Uterus (tissue), 2 donors: ENCODE results near the gene FAN1.

ENCODE experiments used
- POLR2A ChIP-seq, 2 donors: fragments of 450-650 bp; IDR thresholded peaks; one replicate each; pipeline ENCODE4 v1.6.1; 2016; ENCODE audit warnings: antibody characterized with exemption in 2 of 2, mild to moderate bottlenecking in 1 of 2, moderate library complexity in 1 of 2
- TF ChIP-seq, protein P1 (sequence below), 4 experiments: fragments of 200-600 bp in 2 of 4; fragments of 450-650 bp in 2 of 4; sonication (generic) in 2 of 4; IDR thresholded peaks; one replicate each; pipeline ENCODE4 v1.5.1; 2016 to 2019; ENCODE audit warnings: antibody characterized with exemption in 4 of 4, mild to moderate bottlenecking in 2 of 4, moderate library complexity in 1 of 4

DNA sequence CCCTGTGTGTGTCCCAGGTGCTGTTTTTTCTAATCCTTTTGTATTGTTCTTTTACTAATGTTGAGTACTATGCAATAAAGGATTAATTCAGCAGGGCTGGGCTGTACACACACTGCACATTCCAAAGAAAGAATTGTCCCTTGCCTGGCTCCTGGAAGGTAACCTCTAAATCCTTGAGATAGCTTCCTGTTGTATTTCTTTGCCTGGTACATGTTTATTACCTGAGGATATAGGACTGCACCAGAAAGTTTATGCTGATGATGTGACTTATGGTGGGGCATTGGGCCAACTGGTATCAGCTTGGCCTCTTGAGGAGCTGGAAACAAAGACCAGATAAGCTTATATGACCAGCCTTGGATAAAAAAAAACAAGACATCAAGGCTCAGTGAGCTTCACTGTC is 26.6 kb upstream of the FAN1 start:
- TF ChIP-seq, protein P1, sequence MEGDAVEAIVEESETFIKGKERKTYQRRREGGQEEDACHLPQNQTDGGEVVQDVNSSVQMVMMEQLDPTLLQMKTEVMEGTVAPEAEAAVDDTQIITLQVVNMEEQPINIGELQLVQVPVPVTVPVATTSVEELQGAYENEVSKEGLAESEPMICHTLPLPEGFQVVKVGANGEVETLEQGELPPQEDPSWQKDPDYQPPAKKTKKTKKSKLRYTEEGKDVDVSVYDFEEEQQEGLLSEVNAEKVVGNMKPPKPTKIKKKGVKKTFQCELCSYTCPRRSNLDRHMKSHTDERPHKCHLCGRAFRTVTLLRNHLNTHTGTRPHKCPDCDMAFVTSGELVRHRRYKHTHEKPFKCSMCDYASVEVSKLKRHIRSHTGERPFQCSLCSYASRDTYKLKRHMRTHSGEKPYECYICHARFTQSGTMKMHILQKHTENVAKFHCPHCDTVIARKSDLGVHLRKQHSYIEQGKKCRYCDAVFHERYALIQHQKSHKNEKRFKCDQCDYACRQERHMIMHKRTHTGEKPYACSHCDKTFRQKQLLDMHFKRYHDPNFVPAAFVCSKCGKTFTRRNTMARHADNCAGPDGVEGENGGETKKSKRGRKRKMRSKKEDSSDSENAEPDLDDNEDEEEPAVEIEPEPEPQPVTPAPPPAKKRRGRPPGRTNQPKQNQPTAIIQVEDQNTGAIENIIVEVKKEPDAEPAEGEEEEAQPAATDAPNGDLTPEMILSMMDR (IDR thresholded peaks at IDR 0.05): no peak
- TF ChIP-seq POLR2A (IDR thresholded peaks at IDR 0.05): no peak
